CD4-positive, alpha-beta T cell treated with Interleukin-15 for 4 hours (primary cell): Measurements from ENCODE around the gene ZNF587B.
"Not testable (repeated sequence)": the region's sequence is repeated elsewhere in the genome, so short reads cannot be mapped to it uniquely, and the experiment has no call there.

Experiments used
- DNase-seq: peaks from one replicate; pipeline ENCODE4 v3.0.0-alpha.2; 2020; ENCODE audit warnings: low spot score

The ZNF587B gene

DNA sequence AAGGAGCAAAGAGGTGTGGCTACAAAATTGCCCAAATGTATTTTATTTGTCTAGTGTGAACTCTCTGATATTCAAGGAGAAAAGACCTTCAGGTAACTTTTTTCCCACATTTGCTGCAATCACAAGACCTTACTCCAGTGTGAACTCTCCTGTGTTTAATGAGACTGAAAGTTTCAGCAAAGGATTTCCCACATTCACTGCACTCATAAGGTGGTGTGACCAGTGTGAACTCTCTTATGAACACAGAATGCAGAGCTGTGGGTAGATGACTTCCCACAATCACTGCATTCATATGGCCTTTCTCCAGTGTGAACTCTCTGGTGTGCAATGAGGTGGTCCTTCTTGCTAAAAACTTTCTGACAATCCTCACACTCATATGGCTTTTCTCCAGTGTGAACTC is 42.4 kb downstream of the ZNF587B start:
- DNase-seq = no peak

DNA sequence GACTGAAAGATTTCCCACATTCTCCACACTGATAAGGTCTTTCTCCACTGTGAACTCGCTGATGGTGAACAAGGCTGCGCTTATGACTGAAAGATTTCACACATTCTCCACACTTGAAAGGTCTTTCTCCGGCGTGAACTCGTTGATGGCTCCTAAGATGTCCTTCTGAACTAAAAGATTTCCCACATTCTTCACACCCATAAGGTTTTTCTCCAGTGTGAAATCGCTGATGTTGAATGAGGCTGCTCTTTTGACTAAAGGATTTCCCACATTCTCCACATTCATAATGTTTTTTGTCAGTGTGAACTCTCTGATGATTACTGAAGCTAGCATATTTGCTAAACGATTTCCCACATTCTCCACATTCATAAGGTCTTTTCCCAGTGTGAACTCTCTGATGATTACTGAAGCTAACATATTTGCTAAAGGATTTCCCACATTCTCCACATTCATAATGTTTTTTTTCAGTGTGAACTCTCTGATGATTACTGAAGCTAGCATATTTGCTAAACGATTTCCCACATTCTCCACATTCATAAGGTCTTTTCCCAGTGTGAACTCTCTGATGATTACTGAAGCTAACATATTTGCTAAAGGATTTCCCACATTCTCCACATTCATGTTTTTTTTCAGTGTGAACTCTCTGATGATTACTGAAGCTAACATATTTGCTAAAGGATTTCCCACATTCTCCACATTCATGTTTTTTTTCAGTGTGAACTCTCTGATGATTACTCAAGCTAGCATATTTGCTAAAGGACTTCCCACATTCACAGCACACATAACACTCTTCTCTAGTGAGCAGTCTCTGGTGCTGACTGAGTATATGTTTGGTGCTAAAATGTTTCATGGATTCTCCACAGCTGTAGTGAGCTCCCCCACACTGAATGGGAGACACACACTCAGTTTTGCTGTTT is 44.0 kb downstream of the ZNF587B start:
- DNase-seq = not testable (repeated sequence)

DNA sequence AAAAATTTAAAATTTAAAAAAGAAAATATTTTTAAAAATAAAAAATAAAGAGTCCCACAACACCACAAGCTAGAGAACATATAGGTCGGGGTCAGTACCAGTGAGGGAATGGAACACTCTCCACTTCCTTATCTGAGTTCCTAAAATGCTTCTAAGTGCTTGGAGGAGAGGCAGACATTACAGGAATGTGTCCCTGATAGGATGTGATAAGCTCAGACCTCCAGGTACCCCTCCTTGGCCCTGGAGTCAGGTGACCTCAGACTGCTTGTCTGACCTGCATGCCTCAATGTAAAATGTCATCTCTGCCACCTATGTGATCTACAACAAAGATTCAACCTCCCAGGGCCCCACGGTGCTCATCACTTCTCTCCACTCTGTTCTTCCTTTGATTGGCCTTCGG is 55.9 kb downstream of the ZNF587B start:
- DNase-seq = no peak

GRCh38 chr19:57887195-57887941 is 57.3 kb downstream of the ZNF587B start:
- DNase-seq = no peak

DNA sequence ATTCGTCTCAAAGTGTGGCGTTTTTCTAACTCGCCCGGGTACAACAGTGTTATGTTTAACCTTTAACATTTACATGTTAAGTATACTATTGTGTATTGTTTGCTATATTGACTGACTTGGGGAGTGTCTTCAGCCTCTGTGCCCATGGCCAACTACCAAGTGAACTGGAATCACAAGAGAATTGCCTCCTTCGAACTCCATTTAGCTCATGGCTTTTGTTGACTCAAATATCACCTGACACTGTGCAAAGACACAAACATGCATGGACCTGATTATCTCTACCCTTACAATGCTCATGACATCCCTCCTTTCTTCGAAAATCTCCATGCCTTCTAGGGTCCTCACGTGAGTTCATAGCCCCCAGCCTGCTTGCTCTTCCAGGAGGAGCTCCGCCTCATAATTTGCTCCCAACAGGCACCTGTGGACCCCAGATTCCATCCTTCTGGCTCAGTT is 58.0 kb downstream of the ZNF587B start:
- no peak for DNase-seq

GRCh38 chr19:57888560-57889231 is 58.6 kb downstream of the ZNF587B start, which contains the start of gene ZNF814:
ZNF814 (minus strand) TSS chr19:57889037; CDS start chr19:57888802, 235 bp downstream.
- peak; percentile 85 for DNase-seq

DNA sequence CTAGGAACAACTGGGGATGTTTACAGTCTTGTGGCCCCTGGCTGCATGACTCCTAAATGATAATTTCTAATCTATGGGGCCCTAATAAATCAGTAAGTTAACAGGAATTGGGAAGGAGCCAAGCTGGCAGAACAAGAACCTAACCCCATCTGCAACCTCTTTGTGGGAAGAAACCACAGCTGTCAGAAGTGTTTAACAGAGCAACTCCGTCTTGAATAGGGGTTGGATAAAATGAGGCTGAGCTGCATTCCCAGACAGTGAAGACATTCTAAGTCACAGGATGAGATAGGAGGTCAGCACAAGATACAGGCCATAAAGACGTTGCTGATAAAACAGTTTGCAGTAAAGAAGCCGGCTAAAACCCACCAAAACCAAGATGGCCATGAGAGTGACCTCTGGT is 60.6 kb downstream of the ZNF587B start:
- not testable (repeated sequence) for DNase-seq
